Activated CD4-positive, alpha-beta T cell treated with anti-CD3 and anti-CD28 coated beads, Interleukin-2, Interleukin-6, amounts not matched to agents 100 ng/mL and 50 ng/mL, durations not matched to agents 16 hours and 8 hours (primary cell): Measurements from ENCODE around the gene MAP1S.
"Not testable (repeated sequence)": the region's sequence is repeated elsewhere in the genome, so short reads cannot be mapped to it uniquely, and the experiment has no call there.

Source experiments
- DNase-seq: peaks from one replicate; pipeline ENCODE4 v3.0.0-alpha.2; 2020

Gene MAP1S

DNA sequence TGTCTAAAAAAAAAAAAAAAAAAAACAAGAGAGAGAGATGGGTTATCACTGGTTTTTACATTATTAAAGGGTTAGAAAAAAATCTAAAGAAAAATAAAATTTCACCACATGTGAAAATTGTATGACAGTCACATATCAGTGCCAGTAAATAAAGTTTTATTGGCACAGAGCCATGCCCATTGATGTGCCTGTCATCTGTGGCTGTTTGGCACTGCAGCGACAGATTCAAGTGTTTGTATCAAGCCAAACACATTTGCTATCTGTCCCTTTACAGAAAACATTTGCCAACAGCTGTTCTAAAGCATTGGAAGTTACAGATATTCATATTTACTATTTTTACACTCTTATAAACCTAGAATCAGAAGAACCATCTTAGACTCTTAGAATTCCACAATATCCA is 48.3 kb downstream of the MAP1S start:
- DNase-seq = no peak

DNA sequence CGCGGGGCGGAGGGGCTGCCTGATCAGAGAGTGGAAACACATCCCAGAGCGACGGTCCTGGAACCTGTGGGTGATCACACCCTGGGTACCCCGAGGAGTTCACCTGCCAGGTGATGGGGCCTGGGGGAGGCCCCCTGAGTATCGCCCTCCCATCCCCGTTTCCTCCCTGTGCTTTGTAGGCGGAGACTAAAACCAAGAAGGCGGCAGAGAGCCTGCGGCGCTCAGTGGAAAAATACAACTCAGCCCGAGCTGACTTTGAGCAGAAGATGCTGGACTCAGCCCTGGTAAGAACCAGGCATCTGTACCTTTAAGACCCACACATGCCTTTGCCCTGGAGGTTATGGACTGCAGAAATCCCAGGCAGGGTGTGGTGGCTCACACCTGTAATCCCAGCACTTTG is 51.3 kb downstream of the MAP1S start:
- DNase-seq = no peak

DNA sequence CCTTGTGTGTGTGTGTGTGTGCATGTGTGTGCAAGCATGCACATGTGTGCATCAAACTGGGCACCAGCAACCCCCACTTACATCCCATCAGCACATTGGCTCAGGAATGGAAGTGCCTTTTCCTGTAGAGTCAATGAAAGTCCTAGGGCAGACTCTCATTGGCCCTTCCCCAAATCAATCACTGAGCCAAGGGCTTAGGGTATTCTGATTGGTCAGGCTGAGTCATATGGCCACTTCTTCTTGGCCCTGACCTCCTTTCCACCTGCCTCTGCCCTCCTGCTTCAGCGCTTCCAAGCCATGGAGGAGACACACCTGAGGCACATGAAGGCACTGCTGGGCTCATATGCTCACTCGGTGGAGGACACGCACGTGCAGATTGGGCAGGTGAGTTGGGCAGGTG is 52.9 kb downstream of the MAP1S start:
- peak; percentile 33 for DNase-seq

DNA sequence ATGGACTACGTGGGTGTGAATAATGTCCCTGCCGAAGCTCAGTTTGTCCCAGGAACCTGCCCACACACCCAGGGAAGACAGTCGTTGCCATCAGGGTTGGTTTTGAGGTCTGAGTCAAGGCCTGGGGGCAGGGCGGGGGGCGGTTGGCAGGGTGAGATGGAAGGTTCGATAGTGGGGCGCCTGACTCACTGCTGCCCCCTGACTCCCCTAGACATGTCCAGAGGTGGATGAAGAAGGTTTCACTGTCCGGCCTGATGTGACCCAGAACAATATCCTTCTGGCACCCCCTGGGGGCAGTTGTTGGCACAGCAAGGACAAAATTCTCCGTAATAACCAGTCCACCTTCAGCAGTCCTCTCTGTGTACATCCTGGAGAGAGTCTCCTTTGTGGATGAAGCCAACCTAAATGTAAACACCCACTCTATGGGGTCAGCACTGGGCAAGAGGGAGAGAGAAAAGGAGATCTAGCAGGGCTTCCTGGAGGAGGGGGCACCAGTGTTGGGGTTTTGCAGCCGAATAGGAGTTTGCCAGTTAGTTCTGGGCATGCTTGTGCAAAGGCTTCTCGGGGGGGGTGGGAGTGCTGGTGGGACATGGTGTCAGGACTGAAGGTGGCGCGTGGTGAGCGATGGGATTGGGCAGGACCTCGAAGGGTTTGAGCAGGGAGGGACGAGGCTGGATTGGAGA is 56.1 kb downstream of the MAP1S start:
- peak; percentile 47 for DNase-seq

DNA sequence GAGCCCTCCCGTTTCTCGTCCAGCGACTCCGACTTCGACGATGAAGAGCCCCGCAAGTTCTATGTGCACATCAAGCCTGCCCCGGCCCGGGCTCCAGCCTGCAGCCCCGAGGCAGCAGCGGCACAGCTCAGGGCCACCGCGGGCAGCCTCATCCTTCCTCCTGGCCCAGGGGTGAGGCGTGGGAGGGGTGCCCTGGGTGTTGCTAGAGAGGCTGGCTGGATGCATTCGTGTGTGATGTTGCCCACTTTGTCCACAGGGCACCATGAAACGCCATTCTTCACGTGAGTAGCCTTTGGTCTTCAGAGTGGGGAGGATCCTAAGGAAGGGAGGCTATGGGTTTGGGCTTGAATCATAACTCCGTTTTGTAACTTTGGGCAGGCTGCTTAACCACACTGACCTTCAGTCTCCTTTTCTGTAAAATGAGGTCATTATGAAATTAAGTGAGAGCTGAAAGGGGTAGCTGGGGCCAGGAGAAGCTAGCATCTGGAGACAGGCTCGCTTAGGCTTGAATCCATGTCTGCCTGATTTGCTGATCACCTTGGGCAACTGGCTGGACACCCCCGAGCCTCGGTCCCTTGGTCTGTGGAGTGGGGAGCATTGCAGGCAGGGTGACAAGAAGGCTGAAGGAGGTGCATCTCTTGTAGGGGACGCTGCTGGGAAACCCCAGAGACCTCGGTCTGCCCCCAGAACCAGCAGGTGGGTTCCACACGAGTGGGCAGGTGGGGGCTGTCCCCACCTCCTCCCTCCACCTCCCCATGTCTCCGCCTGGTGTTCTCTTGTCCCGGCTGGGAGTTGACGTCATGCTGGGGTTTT is 56.9 kb downstream of the MAP1S start:
- DNase-seq = no peak

DNA sequence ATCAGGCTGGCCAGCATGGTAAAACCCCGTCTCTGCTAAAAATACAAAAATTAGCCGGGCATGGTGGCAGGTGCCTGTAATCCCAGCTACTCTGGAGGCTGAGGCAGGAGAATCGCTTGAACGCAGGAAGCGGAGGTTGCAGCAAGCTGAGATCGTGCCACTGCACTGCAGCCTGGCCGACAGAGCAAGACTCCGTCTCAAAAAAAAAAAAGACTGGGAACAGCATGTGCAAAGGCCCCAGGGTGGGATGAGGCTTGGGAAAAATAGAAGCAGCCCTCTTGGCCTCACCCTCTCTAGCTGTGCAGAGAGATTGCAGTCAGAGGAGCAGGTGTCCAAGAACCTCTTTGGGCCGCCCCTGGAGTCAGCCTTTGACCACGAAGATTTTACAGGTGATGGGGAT is 58.6 kb downstream of the MAP1S start:
- not testable (repeated sequence) for DNase-seq

DNA sequence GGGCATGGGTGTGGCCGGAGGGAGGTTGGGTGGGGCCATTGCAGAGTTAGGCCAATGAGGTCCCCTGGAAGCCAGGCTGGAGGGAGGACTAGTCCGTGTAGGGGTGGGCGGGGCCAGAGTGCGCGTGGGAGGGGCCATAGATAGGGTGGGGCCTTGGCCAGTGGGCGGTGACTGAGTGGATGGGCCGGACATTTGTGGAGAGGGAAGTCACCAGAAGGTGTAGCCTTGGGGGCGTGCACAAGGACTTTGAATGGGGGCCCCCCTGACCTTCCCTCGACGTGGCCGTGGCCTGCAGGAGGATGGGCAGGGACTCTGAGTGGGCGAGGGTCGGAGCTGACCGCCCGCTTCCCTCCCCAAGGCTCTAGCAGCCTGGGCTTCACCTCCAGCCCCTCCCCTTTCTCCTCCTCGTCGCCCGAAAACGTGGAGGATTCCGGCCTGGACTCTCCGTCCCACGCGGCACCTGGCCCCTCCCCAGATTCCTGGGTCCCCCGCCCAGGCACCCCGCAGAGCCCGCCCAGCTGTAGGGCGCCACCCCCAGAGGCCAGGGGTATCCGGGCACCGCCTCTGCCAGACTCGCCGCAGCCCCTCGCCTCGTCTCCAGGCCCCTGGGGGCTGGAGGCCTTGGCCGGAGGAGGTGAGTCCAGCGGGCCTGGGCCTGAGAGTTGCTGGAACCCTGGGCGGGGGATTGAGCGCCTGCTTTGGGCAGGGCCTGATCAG is 59.1 kb downstream of the MAP1S start:
- DNase-seq = peak; percentile 71

DNA sequence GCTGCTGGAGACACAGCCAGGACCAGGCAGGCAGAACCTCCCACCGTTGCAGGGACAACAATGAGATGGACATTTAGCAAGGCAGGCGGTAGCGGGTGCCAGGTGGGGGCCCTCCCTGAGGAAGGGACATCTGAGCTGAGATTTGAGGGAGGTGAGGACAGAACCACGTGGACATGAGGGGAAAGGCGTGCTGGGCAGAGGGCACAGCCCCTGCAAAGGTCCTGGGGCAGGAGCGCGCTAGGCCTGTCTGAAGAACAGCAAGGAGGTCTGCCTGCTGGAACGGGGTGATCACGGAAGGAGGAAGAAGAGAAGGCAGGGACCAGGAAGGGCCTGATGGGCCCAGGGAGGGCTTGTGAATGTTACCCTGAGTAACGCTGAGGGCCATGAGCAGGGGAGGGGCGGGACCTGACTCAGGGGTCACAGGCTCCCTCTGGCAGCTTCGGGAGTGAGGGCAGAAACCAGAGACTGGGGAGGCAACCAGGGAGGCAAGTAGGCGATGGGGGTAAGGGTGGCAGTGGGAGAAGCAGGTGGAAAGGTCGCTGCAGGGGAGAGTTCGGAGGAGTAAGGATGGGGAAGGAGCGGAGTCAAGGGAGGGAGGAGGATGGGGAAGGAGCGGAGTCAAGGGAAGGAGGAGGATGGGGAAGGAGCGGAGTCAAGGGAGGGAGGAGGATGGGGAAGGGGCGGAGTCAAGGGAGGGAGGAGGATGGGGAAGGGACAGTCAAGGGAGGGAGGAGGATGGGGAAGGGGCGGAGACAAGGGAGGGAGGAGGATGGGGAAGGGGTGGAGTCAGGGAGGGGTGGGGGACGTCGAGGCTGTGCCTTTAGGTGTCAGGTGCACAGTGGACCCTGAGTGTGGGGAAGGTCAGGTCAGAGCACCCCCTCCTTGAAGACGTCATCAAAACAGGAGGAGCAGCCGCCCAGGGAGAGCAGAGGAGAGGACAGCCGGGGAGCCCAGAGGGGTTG is 60.0 kb downstream of the MAP1S start:
- no peak for DNase-seq

DNA sequence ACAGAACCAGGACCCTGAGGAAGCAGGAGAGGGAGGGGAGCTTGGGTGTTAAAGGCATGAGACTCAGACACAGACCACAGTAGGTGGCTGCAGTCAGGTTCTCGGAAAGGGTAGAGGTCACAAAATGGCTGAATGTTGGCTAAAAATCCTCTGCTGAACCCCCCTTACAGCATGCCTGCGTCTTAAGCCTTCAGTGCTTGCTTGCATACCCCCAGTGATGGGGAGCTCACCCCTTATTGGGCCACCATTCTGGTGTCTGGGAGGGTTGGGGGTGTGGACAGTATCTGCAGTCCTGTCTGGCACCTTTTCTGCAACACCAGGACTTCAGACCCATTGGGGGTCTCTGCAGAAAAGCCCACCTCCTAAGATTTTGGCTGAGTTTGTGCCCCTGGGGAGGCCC is 61.5 kb downstream of the MAP1S start:
- DNase-seq = no peak

DNA sequence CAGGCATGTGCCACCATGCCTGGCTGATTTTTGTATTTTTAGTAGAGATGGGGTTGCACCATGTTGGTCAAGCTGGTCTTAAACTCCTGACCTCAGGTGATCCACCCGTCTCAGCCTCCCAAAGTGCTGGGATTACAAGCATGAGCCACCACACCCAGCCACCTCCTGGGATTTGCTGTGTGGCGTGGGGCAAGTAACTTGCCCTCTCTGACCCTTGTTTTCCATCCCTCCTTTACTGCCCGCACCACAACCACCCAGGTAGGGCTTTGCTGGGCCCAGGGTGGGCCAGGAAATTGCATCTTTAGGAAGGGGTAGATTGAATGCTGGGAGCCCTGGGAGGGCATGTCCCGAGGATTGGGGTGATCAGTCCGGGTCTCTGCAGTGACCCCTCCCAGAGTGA is 64.4 kb downstream of the MAP1S start:
- not testable (repeated sequence) for DNase-seq
